ENCODE results near the gene FSD1. TPM values are rescaled to one million over a fixed set of nuclear protein-coding genes. Genes with fewer than 3 reads are reported as not detected.

FSD1 gene
- total RNA-seq (2011; cell fraction: chromatin; rRNA removed; ENCODE audit: low replicate concordance), result 1.8 and 3.1 TPM in 2 replicates
- total RNA-seq (2011; cell fraction: nucleolus; rRNA removed), result 1.7 and 2.8 TPM in 2 replicates
- 0.92 and 1.4 TPM in 2 replicates for total RNA-seq (2011; cell fraction: nucleoplasm; rRNA removed)
- total RNA-seq (2014; rRNA removed), result 0.65 and 0.77 TPM in 2 replicates
- total RNA-seq (2014; rRNA removed; fragmentation: Illumina TruSeq; extraction: Trizol), result 0.73 and 0.80 TPM in 2 replicates
- 0.49 and 0.69 TPM in 2 replicates for total RNA-seq (2015; rRNA removed; fragmentation: Illumina TruSeq; extraction: Trizol)
- total RNA-seq (2021), result 1.4 and 1.5 TPM in 2 replicates
- 0.87 and 1.2 TPM in 2 replicates for polyA plus RNA-seq (2011; rRNA removed)
- 0.44 and 3.4 TPM in 2 replicates for polyA plus RNA-seq (2011; cell fraction: cytosol; rRNA removed)
- polyA plus RNA-seq (2011; cell fraction: nucleus; rRNA removed), result 2.1 and 3.7 TPM in 2 replicates
- 0.44 and 1.0 TPM in 2 replicates for polyA plus RNA-seq (2012)
- 0.29 and 1.9 TPM in 2 replicates for polyA plus RNA-seq (2014; fragmentation: Illumina TruSeq; extraction: Trizol)
- polyA plus RNA-seq (2014; fragmentation: Nextera tagmentation; extraction: Ambion mirVana), result under 1 TPM in 1 of 2 experiments, not detected in 1; 0.11 TPM
- polyA plus RNA-seq (2014; rRNA removed), result 0.78 and 1.1 TPM in 2 replicates
- 0.33 and 0.49 TPM in 2 replicates for polyA minus RNA-seq (2011; rRNA and poly(A)+ RNA removed)
- polyA minus RNA-seq (2011; cell fraction: cytosol; rRNA and poly(A)+ RNA removed), result not detected in 2 replicates
- polyA minus RNA-seq (2011; cell fraction: nucleus; rRNA and poly(A)+ RNA removed), result 0.22 and 0.81 TPM in 2 replicates
- percentile 22 among the genes with signal in this experiment for Bru-seq, nascent RNA
- BruChase-seq, experiment 1, labeled RNA remaining after a 2-hour chase, result percentile 11 among the genes with signal in this experiment
- BruChase-seq, experiment 2, labeled RNA remaining after a 6-hour chase, result not detected
- long read RNA-seq, experiment 1, partial matches to known transcripts, result 1 of 2 reads
- long read RNA-seq, experiment 1, other reads (novel, unspliced or antisense), result 0 of 2 reads
- long read RNA-seq, experiment 2, result 0 reads
- long read RNA-seq, experiment 3, result 0 reads

GRCh38 chr19:4304538-4305256 is at the start of gene FSD1:
Gene FSD1, plus strand, starts transcription at chr19:4304598. Its CDS starts 149 bp downstream, at chr19:4304747.
- ATAC-seq (peak; percentile 98), FAIRE-seq (no peak), DNase-seq (ENCODE audit: extremely low read depth in 1 of 4, low spot score in 3 of 4) (peak; percentile 84 to 96 (median 94))
- peak within 1 kb of the TSS; percentile 63 for H3K4me2 ChIP-seq (ENCODE audit: insufficient read depth, low read length)
- ChIA-PET CTCF (ENCODE audit: low intra/inter-chr PET ratio) (no interaction called here), POLR2A (interaction anchor here (0.5 to 1.1 kb wide), 3 partner anchors 8 to 122 kb away, joined by 3 read pairs; no protein-coding TSS in a partner anchor)
- peak within 1 kb of the TSS in 1 of 2 experiments; percentile 24; a peak in 1 of 4 replicates for H3K9ac ChIP-seq (ENCODE audit: insufficient read depth in 1 of 2, low read depth in 2 of 2, low read length in 2 of 2)
- intact Hi-C loops (cut with micrococcal nuclease) (no loop called here), in situ Hi-C loops (cut with MboI) (no loop called here)
- H3K9me3 ChIP-seq (replicated peaks; ENCODE audit: control insufficient read depth, insufficient read depth, low read depth, low read length), result no peaks in the 10 kb centered on the region
- H3K9me1 ChIP-seq (ENCODE audit: control insufficient read depth, insufficient read depth, low read length), result no peaks in the 10 kb centered on the region
- 2% methylated on average over 30 of the region's 63 CpGs for WGBS (ENCODE audit: insufficient coverage, low coverage, missing lambda C conversion rate)
- H2AFZ ChIP-seq (ENCODE audit: low read depth, low read length), result peak within 1 kb of the TSS; percentile 71; the same call in 1 of the 2 replicates
- no peaks in the 10 kb centered on the region for H3K36me3 ChIP-seq (ENCODE audit: control insufficient read depth, insufficient read depth, low read length)
- peaks cover 0 to 5% of the 10 kb centered on the region in 2 experiments; a peak in 1 of 5 replicates for H3K27me3 ChIP-seq (ENCODE audit: control insufficient read depth in 2 of 2, insufficient read depth in 2 of 2, low read length in 2 of 2)
- peak within 1 kb of the TSS; percentile 16; the same call in 1 of the 2 replicates for H3K4me3 ChIP-seq
- H3K4me1 ChIP-seq (replicated peaks in 1 of 2; ENCODE audit: control insufficient read depth in 2 of 2, insufficient read depth in 2 of 2, low read length in 2 of 2), result peaks cover 7 to 22% of the 10 kb centered on the region in 2 experiments; a peak in 4 of 5 replicates
- no peaks in the 10 kb centered on the region for H3K79me2 ChIP-seq (ENCODE audit: control insufficient read depth, insufficient read depth, low read length)
- BruUV-seq (replicated peaks), result no TSS peak
- no peaks in the 10 kb centered on the region for H4K20me1 ChIP-seq (replicated peaks; ENCODE audit: control insufficient read depth, insufficient read depth, low read length)
- no peak within 1 kb of the TSS for H3K27ac ChIP-seq (ENCODE audit: extremely low read depth, low read depth, low read length)
- TF ChIP-seq MTF1 (CRISPR knock-in tag; IDR thresholded peaks at IDR 0.05; ENCODE audit: borderline replicate concordance) (no peak), ZBTB7A (IDR thresholded peaks at IDR 0.05; ENCODE audit: borderline replicate concordance, control insufficient read depth, low read depth, low read length) (0 out of 2 replicates have a peak, but pooled peaks have one; percentile 19), POU5F1 (IDR thresholded peaks at IDR 0.05; ENCODE audit: borderline replicate concordance, low read depth, low read length, partially characterized antibody) (peak; percentile 18), ZNF384 (IDR thresholded peaks at IDR 0.05; ENCODE audit: low read depth, low read length) (no peak), TFAP4 (CRISPR knock-in tag; IDR thresholded peaks at IDR 0.05; ENCODE audit: borderline replicate concordance) (no peak), VEZF1 (CRISPR knock-in tag; IDR thresholded peaks at IDR 0.05) (0 out of 2 replicates have a peak, but pooled peaks have one; percentile 20), MEIS2 (IDR thresholded peaks at IDR 0.05; ENCODE audit: partially characterized antibody) (peak; percentile 58), RBFOX2 (IDR thresholded peaks at IDR 0.05; ENCODE audit: low read depth, low read length) (0 out of 2 replicates have a peak, but pooled peaks have one; percentile 26), RB1 (IDR thresholded peaks at IDR 0.05; ENCODE audit: low read depth) (peak; percentile 64; the same call in 1 of the 2 replicates), HMG20A (CRISPR knock-in tag; conservative IDR thresholded peaks at IDR 0.05) (no peak), E2F6 (IDR thresholded peaks at IDR 0.05; ENCODE audit: borderline replicate concordance in 1 of 2, extremely low read depth in 1 of 2, insufficient read depth in 1 of 2, insufficient read length in 1 of 2, low read depth in 1 of 2, low read length in 1 of 2, poor library complexity in 1 of 2, severe bottlenecking in 1 of 2) (peak in 1 of 2 experiments; percentile 82), EGR1 (conservative IDR thresholded peaks at IDR 0.05) (0 out of 2 replicates have a peak, but pooled peaks have one; percentile 12)
